ENCODE measurements around the gene MFAP2. TPM values are rescaled to one million over a fixed set of nuclear protein-coding genes. Genes with fewer than 3 reads are reported as not detected.
"Not testable (repeated sequence)": the region's sequence is repeated elsewhere in the genome, so short reads cannot be mapped to it uniquely, and the experiment has no call there.

Gene MFAP2
- total RNA-seq, 4 donors from 2014 or later, result 22.3 to 70.3 (median 44.6) TPM

DNA sequence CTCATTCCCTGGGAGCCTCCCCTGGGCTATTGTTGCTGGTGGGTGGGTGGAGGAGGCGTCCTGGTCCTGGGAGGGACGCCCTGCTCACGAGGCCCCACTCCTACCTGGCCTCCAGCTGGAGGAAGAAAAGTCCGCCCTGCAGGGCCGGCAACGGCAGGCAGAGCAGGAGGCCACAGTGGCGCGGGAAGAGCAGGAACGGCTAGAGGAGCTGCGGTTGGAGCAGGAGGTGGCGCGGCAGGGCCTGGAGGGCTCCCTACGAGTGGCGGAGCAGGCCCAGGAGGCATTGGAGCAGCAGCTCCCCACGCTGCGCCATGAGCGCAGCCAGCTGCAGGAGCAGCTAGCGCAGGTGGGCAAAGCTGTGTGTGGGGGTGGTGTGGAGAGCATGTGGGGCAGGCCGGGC is 33.8 kb downstream of the MFAP2 start:
- H3K27ac ChIP-seq, result no peak overlapping the region
- no peak for TF ChIP-seq POLR2A (IDR thresholded peaks at IDR 0.05)
- TF ChIP-seq, protein P1, sequence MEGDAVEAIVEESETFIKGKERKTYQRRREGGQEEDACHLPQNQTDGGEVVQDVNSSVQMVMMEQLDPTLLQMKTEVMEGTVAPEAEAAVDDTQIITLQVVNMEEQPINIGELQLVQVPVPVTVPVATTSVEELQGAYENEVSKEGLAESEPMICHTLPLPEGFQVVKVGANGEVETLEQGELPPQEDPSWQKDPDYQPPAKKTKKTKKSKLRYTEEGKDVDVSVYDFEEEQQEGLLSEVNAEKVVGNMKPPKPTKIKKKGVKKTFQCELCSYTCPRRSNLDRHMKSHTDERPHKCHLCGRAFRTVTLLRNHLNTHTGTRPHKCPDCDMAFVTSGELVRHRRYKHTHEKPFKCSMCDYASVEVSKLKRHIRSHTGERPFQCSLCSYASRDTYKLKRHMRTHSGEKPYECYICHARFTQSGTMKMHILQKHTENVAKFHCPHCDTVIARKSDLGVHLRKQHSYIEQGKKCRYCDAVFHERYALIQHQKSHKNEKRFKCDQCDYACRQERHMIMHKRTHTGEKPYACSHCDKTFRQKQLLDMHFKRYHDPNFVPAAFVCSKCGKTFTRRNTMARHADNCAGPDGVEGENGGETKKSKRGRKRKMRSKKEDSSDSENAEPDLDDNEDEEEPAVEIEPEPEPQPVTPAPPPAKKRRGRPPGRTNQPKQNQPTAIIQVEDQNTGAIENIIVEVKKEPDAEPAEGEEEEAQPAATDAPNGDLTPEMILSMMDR (IDR thresholded peaks at IDR 0.05), result no peak
- H3K4me3 ChIP-seq, result no peak overlapping the region
- no peaks in the 10 kb centered on the region for H3K36me3 ChIP-seq
- no peaks in the 10 kb centered on the region for H3K9me3 ChIP-seq
- no peak for DNase-seq
- H3K27me3 ChIP-seq, result no peaks in the 10 kb centered on the region
- intact Hi-C loops (cut with DNase I; ENCODE audit: low total_unique reads), result no loop called here
- no peaks in the 10 kb centered on the region for H3K4me1 ChIP-seq

DNA sequence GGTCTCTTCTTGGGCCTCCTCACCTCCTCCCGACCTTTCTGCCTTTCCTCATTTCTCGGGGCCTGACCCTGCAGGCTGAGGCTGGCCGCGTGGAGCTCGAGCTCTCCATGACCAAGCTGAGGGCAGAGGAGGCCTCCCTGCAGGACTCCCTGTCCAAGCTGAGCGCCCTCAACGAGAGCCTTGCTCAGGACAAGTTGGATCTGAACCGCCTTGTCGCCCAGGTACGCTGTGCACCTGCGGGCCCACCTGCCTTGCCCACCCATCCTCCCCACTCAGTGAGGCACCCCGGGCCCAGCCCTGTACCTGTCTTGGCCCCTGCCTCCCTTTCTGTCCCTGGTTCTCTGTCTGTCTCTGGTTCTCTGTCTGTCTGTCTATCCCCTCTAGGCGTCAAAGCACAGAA is 34.2 kb downstream of the MFAP2 start:
- DNase-seq; intact Hi-C loops (cut with DNase I; ENCODE audit: low total_unique reads); H3K4me1 ChIP-seq; H3K4me3 ChIP-seq; H3K27me3 ChIP-seq; H3K36me3 ChIP-seq; H3K27ac ChIP-seq; H3K9me3 ChIP-seq: not testable (repeated sequence)

DNA sequence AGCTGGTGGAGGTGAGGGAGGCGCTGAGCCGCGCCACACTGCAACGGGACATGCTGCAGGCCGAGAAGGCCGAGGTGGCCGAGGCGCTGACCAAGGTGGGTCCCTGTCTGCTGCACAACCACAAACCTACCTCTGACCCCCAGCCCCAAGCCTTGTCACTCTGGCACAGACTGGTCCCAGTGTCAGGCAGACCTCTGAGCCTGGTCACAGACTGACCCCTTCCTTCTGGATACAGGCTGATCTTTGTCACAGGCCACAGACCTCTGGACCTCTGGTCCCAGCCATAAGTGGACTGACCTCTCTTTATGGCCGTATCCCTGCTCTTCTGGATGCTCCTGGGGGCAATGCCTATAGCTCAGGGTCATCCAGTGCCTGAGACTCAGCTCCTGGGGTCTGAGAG is 34.9 kb downstream of the MFAP2 start:
- H3K27me3 ChIP-seq; H3K36me3 ChIP-seq; intact Hi-C loops (cut with DNase I; ENCODE audit: low total_unique reads); H3K4me1 ChIP-seq; H3K9me3 ChIP-seq; DNase-seq; H3K4me3 ChIP-seq; H3K27ac ChIP-seq: not testable (repeated sequence)

DNA sequence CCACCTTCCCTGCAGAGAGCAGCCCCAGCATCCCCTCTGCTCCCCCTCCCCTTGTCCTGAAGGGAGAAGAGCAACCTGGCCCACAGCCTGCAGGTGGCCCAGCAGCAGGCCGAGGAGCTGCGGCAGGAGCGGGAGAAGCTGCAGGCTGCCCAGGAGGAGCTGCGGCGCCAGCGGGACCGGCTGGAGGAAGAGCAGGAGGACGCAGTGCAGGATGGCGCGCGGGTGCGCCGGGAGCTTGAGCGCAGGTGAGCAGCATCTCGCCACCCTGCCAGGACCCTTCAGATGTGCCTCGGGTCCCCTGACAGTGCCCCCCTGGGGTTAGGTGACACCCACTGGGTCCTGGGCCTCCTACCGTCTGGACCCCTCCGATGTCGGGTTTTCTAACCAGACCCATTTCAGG is 36.4 kb downstream of the MFAP2 start:
- intact Hi-C loops (cut with DNase I; ENCODE audit: low total_unique reads), result no loop called here
- Histone ChIP-seq H3K27ac (no peak overlapping the region), H3K36me3 (no peaks in the 10 kb centered on the region), H3K4me1 (no peaks in the 10 kb centered on the region), H3K9me3 (no peaks in the 10 kb centered on the region), H3K27me3 (no peaks in the 10 kb centered on the region), H3K4me3 (no peak overlapping the region)
- DNase-seq, result no peak
- TF ChIP-seq, protein P1 (IDR thresholded peaks at IDR 0.05), result no peak
- TF ChIP-seq POLR2A (IDR thresholded peaks at IDR 0.05), result no peak

DNA sequence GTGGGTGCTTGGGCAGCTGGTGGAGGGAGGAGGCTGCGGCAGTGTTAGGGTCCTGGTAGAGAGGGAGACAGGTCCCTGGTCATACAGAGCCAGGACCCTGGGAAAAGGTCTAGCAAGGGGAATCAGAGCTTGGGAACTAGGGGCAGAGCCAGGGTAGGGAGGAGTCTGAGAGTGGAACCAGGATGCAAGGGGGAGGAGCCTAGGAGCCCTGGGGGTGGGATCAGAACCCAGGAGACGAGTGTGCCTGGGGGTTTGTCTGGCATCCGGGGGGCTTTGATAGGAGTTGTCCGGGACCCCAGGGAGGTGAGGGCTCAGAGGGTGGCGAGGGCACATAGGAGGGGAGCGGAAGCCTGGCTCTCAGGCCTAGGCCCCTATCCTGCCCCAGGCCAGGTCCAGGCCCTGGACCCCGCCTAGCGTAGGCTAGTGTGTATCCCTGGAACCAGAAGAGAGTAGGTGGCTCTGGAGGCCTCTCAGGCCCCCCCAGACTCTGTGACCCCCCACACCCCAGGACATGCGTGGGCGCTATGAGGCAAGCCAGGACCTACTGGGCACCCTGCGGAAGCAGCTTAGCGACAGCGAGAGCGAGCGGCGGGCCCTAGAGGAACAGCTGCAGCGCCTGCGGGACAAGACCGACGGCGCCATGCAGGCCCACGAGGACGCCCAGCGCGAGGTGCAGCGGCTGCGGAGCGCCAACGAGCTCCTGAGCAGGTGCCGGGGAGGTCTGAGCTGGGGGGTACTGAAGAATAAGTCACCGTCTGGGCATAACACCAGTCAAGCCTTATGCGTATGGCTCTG is 40.8 kb downstream of the MFAP2 start:
- DNase-seq; H3K4me3 ChIP-seq; H3K27ac ChIP-seq; H3K27me3 ChIP-seq; H3K4me1 ChIP-seq; intact Hi-C loops (cut with DNase I; ENCODE audit: low total_unique reads); H3K9me3 ChIP-seq; H3K36me3 ChIP-seq: not testable (repeated sequence)

DNA sequence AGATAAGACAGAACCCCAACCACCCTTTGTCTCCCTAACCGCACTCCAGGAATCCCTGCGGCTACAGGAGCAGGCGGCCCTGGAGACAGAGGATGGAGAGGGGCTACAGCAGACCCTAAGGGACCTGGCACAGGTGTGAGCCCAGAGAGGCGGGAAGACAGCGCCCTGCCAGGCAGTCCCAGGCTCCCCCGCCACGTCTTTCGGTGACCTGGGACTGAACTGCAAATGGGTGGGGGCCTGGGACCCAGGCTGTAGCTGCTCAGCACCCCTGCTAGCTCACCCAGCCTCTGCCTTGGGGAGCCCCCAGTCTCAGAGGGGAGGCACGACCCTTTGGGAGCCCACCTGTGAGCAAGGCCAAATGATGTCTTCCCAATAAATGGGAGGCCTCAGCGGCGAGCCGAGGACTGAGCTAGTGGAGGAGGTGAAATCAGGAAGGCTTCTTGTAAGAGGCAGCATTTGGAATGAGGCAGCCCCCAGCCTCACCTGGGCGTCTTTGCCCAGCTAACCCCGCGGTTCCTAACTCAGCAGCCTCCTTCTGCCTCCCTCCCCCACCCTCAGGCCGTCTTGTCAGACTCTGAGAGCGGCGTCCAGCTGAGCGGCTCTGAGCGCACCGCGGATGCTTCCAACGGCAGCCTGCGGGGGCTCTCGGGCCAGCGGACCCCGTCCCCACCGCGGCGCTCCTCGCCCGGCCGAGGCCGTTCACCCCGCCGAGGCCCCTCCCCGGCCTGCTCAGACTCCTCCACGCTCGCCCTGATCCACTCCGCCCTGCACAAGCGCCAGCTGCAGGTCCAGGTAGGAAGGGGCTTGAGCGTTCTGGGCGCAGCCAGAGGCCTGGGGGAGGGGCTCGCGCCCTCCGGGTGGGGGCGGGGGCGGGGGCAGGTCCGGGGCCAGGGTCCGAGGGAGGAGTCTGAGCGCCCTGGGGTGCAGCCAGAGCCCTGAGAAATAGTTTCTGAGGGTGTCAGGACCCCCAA is 41.8 kb downstream of the MFAP2 start:
- intact Hi-C loops (cut with DNase I; ENCODE audit: low total_unique reads), result no loop called here
- Histone ChIP-seq H3K9me3 (no peaks in the 10 kb centered on the region), H3K4me3 (no peak overlapping the region), H3K27ac (no peak overlapping the region), H3K4me1 (no peaks in the 10 kb centered on the region), H3K27me3 (no peaks in the 10 kb centered on the region), H3K36me3 (no peaks in the 10 kb centered on the region)
- no peak for DNase-seq
- no peak for TF ChIP-seq POLR2A (IDR thresholded peaks at IDR 0.05)
- TF ChIP-seq, protein P1 (IDR thresholded peaks at IDR 0.05), result no peak

DNA sequence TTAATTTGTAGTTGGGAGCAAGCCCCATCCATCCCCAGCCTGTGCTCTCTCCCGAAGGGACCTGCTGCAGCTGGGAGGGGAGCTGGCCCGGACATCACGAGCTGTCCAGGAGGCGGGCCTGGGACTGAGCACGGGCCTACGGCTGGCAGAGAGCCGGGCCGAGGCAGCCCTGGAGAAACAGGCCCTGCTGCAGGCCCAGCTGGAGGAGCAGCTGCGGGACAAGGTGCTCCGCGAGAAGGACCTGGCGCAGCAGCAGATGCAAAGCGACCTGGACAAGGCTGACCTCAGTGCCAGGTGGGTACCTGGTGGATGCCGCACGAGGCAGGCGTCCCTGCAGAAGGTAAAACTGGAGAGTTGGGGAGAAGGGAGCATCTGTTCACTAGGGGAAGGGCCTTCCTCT is 43.8 kb downstream of the MFAP2 start:
- H3K36me3 ChIP-seq; intact Hi-C loops (cut with DNase I; ENCODE audit: low total_unique reads); H3K4me1 ChIP-seq; H3K27me3 ChIP-seq; H3K27ac ChIP-seq; DNase-seq; H3K4me3 ChIP-seq; H3K9me3 ChIP-seq: not testable (repeated sequence)

DNA sequence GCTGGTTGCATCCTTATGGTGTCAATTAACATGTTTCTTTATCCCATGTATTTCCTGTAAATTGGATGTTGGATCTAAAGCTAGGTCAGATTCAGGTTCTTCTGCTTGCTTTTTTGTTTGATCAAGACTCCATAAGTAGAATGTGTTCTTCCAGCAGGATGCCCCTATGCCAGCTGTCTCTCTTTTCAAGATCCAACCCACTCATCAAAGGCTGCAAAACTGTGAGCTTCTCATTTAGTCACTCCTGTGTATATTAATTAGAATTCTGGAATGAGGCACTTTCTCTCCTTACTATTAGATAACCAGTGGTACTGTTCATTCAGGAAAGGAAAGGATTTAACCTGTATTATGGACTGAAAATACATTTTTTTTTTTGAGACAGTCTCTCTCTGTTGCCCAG is 46.5 kb downstream of the MFAP2 start:
- H3K27me3 ChIP-seq; H3K4me1 ChIP-seq; H3K4me3 ChIP-seq; intact Hi-C loops (cut with DNase I; ENCODE audit: low total_unique reads); H3K9me3 ChIP-seq; H3K36me3 ChIP-seq; DNase-seq; H3K27ac ChIP-seq: not testable (repeated sequence)

DNA sequence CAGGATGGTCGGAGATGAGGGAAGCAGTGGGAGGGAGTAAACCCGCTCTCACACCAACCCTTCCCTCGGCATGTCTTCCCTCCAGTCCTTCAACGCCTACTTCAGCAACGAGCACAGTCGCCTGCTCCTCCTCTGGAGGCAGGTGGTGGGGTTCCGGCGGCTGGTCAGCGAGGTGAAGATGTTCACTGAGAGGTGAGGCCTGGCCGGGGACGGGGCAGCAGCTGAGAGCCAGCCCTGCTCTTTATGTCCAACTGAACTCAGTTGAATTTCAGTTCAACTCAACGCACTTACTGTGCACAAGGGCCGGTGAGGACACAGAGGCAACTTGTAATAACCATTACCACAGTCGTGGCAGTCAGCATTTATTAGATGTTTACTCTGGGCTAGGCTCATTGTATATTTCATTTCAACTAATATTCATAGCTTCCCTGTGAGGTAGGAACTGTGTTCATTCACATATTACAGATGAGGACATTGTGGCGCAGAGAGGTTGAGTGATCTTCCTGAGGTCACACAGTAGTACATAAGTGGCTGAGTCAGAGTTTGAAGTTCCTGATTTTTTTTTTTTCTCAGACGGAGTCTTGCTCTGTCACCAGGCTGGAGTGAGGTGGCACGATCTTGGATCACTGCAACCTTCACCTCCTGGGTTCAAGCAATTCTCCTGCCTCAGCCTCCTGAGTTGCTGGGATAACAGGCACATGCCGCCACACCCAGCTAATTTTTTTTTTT is 49.0 kb downstream of the MFAP2 start:
- H3K4me3 ChIP-seq; H3K4me1 ChIP-seq; intact Hi-C loops (cut with DNase I; ENCODE audit: low total_unique reads); H3K27me3 ChIP-seq; H3K27ac ChIP-seq; H3K36me3 ChIP-seq; DNase-seq; H3K9me3 ChIP-seq: not testable (repeated sequence)
